ENCODE results near the gene GAS2L2. TPM values are rescaled to one million over a fixed set of nuclear protein-coding genes. Genes with fewer than 3 reads are reported as not detected.

GAS2L2 gene
- total RNA-seq, 2 donors from 2014 or later: not detected

GRCh38 chr17:35766903-35767510 is 14.0 kb upstream of the GAS2L2 start:
- H3K9me3 ChIP-seq: no peaks in the 10 kb centered on the region
- no peaks in the 10 kb centered on the region for H3K27me3 ChIP-seq (replicated peaks; ENCODE audit: insufficient read depth)
- peaks cover 6% of the 10 kb centered on the region for H3K4me1 ChIP-seq (replicated peaks)
- H3K4me3 ChIP-seq: no peak overlapping the region
- WGBS: 51% methylated on average over 7 of the region's 7 CpGs
- peak; percentile 28 for DNase-seq (ENCODE audit: low spot score)
- no peaks in the 10 kb centered on the region for H3K36me3 ChIP-seq
- TF ChIP-seq POLR2AphosphoS5 (IDR thresholded peaks at IDR 0.05) (peak; percentile 32), POLR2A (IDR thresholded peaks at IDR 0.05) (no peak)
- TF ChIP-seq, protein P1, sequence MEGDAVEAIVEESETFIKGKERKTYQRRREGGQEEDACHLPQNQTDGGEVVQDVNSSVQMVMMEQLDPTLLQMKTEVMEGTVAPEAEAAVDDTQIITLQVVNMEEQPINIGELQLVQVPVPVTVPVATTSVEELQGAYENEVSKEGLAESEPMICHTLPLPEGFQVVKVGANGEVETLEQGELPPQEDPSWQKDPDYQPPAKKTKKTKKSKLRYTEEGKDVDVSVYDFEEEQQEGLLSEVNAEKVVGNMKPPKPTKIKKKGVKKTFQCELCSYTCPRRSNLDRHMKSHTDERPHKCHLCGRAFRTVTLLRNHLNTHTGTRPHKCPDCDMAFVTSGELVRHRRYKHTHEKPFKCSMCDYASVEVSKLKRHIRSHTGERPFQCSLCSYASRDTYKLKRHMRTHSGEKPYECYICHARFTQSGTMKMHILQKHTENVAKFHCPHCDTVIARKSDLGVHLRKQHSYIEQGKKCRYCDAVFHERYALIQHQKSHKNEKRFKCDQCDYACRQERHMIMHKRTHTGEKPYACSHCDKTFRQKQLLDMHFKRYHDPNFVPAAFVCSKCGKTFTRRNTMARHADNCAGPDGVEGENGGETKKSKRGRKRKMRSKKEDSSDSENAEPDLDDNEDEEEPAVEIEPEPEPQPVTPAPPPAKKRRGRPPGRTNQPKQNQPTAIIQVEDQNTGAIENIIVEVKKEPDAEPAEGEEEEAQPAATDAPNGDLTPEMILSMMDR (IDR thresholded peaks at IDR 0.05): peak; percentile 37 to 71 (median 53)
- intact Hi-C loops (cut with DNase I): no loop called here
- no peak overlapping the region for H3K27ac ChIP-seq

GRCh38 chr17:35766489-35766877 is 13.4 kb upstream of the GAS2L2 start:
- Histone ChIP-seq H3K4me1 (replicated peaks) (peaks cover 6% of the 10 kb centered on the region), H3K27me3 (replicated peaks; ENCODE audit: insufficient read depth) (no peaks in the 10 kb centered on the region), H3K36me3 (no peaks in the 10 kb centered on the region), H3K4me3 (no peak overlapping the region), H3K27ac (no peak overlapping the region), H3K9me3 (no peaks in the 10 kb centered on the region)
- DNase-seq (ENCODE audit: low spot score): no peak
- intact Hi-C loops (cut with DNase I): no loop called here
- TF ChIP-seq POLR2A (IDR thresholded peaks at IDR 0.05) (no peak), POLR2AphosphoS5 (IDR thresholded peaks at IDR 0.05) (no peak)
- TF ChIP-seq, protein P1 (IDR thresholded peaks at IDR 0.05): no peak
- WGBS: 93% methylated on average over 24 of the region's 24 CpGs

DNA sequence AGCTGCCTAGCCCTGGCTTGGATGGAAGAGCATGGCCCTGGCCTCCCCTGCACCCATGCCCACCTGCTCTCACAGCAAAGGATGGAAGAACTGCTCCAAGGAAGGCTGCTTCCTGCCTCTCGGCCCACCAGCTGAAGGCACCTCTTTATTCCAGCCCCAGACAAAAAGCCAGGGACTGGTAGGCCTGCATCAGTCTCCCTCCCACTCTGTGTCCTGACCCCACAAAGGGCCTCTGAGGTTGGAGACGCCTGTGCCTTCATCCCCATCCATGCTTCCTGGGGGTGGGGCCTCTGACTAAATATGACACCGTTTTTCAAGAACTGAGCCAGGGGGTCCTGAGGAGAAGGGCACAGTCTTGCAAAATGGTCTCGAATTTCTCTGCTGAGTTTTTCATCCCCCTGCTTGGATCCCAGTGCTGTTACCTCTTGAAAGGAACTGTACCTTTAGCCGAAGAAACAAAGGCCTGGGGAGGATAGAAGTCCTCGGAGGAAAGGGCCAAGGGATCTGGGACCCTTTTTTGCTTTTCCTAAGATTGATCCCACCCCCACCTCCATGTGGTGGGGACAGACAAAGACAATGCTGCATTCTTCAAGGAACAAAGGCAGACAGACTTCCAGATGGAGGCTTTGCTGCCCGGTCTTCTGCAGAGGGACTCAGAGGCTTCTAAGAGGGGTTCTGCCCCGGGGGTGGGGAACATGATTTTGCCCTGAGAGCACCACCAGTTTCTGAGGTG is 12.9 kb upstream of the GAS2L2 start:
- Histone ChIP-seq H3K4me3 (no peak overlapping the region), H3K27me3 (replicated peaks; ENCODE audit: insufficient read depth) (no peaks in the 10 kb centered on the region), H3K4me1 (replicated peaks) (peaks cover 6% of the 10 kb centered on the region), H3K27ac (no peak overlapping the region), H3K9me3 (no peaks in the 10 kb centered on the region), H3K36me3 (no peaks in the 10 kb centered on the region)
- TF ChIP-seq POLR2A (IDR thresholded peaks at IDR 0.05): no peak
- no peak for TF ChIP-seq POLR2AphosphoS5 (IDR thresholded peaks at IDR 0.05)
- TF ChIP-seq, protein P1 (IDR thresholded peaks at IDR 0.05): no peak
- DNase-seq (ENCODE audit: low spot score): no peak
- intact Hi-C loops (cut with DNase I): loop anchor here (2.0 kb wide), 1 partner anchor 39 kb away; no protein-coding TSS in a partner anchor
- 79% methylated on average over 8 of the region's 8 CpGs for WGBS

GRCh38 chr17:35765086-35765710 is 12.2 kb upstream of the GAS2L2 start:
- DNase-seq (ENCODE audit: low spot score): no peak
- H3K9me3 ChIP-seq: no peaks in the 10 kb centered on the region
- intact Hi-C loops (cut with DNase I): loop anchor here (2.0 kb wide), 1 partner anchor 40 kb away; no protein-coding TSS in a partner anchor
- no peak overlapping the region for H3K4me3 ChIP-seq
- no peak overlapping the region for H3K27ac ChIP-seq
- TF ChIP-seq POLR2AphosphoS5 (IDR thresholded peaks at IDR 0.05) (no peak), POLR2A (IDR thresholded peaks at IDR 0.05) (no peak)
- TF ChIP-seq, protein P1 (IDR thresholded peaks at IDR 0.05): no peak
- peaks cover 6% of the 10 kb centered on the region for H3K4me1 ChIP-seq (replicated peaks)
- H3K36me3 ChIP-seq: no peaks in the 10 kb centered on the region
- WGBS: 75% methylated on average over 11 of the region's 11 CpGs
- no peaks in the 10 kb centered on the region for H3K27me3 ChIP-seq (replicated peaks; ENCODE audit: insufficient read depth)

Measured in prostate gland (tissue), 2 donors.